Activated CD4-positive, alpha-beta T cell treated with anti-CD3 and anti-CD28 coated beads for 36 hours (primary cell): ENCODE measurements around the gene OTUB1. TPM values are rescaled to one million over a fixed set of nuclear protein-coding genes. Genes with fewer than 3 reads are reported as not detected.
"Not testable (repeated sequence)": the region's sequence is repeated elsewhere in the genome, so short reads cannot be mapped to it uniquely, and the experiment has no call there.

Experiments used
- ATAC-seq: fragments of 200-7000 bp; cut with Tn5 transposase; one replicate; pipeline ENCODE4 v1.10.0; 2021; ENCODE audit warnings: mild to moderate bottlenecking, moderate library complexity
- CTCF ChIA-PET: fragments of 350-600 bp; sonication (Branson Sonifier 250); formaldehyde crosslinking; loops from one replicate; lab custom pipeline; 2021; ENCODE audit warnings: antibody characterized with exemption; lab: Charles Lee
- POLR2A ChIA-PET: fragments of 350-600 bp; sonication (Branson Sonifier 250); formaldehyde crosslinking; loops from one replicate; lab custom pipeline; 2021; ENCODE audit warnings: antibody characterized with exemption, inconsistent platforms; lab: Charles Lee
- DNase-seq: peaks from one replicate; pipeline ENCODE4 v3.0.0-alpha.2; 2020
- H3K27ac Mint-ChIP-seq: one replicate; pipeline ENCODE4 v1.8.0; 2021; ENCODE audit warnings: mixed read lengths
- H3K27me3 Mint-ChIP-seq: one replicate; pipeline ENCODE4 v1.8.0; 2021; ENCODE audit warnings: mixed read lengths
- H3K36me3 Mint-ChIP-seq: one replicate; pipeline ENCODE4 v1.8.0; 2021; ENCODE audit warnings: low read depth, mixed read lengths
- H3K4me1 Mint-ChIP-seq: one replicate; pipeline ENCODE4 v1.8.0; 2021; ENCODE audit warnings: mixed read lengths
- H3K4me3 Mint-ChIP-seq: one replicate; pipeline ENCODE4 v1.8.0; 2021; ENCODE audit warnings: mild to moderate bottlenecking, moderate library complexity, mixed read lengths
- H3K9me3 Mint-ChIP-seq: one replicate; pipeline ENCODE4 v1.8.0; 2021; ENCODE audit warnings: low read depth, mixed read lengths
- intact Hi-C, 2 experiments: fragments of 100-400 bp; cut with DNase I in 1 of 2; cut with micrococcal nuclease in 1 of 2; formaldehyde crosslinking; loops; one replicate each; pipeline versions ENCODE4 v1.14.2 to v1.15.1; 2022 to 2024; cut with DNase I, micrococcal nuclease
- total RNA-seq, 2 experiments: library from RNA; stranded (reverse); gene quantifications; one replicate each; pipeline ENCODE4 v1.2.3, GENCODE V29; 2021

Gene OTUB1
- total RNA-seq, 2 experiments from 2014 or later, result 77.4 to 86.1 TPM

DNA sequence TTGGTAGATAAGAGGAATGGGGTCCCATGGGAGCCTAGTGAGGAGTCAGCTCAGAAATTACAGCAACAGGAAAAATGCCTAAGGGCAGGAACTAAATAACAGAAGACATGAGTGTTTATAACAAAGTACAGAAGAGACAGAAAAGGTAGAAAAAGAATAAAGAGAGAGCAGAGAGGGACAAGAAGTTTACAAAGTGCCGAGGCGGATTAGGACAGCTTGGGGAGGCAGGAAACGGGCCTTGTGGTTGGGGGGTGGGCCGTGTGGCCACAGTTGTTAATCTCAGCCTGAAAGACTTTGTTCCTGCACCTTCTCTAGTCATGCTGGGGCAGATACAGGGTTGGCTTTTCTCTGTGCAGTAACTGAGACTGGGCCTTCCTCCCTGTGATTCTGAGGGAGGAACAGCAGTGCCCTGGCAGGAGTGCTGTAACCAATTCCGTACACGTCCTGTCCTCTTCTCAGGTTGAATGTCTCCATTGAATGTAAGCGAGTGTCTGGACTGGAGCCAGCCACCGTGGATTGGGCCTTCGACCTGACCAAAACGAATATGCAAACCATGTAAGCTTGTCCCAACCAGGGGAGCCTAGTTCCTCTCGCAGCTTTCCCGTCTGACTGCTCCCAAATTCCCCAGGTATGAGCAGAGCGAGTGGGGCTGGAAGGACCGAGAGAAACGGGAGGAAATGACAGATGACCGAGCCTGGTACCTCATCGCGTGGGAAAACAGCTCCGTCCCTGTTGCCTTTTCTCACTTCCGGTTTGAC lies 34.3 kb upstream of the OTUB1 start:
- CTCF ChIA-PET, result interaction anchor here (0.6 to 1.3 kb wide), 6 partner anchors 10 to 214 kb away, joined by 3 to 4 read pairs (median 4); partner anchors contain the start of gene MACROD1
- intact Hi-C loops, result no loop called here
- ATAC-seq, result peak; percentile 89

DNA sequence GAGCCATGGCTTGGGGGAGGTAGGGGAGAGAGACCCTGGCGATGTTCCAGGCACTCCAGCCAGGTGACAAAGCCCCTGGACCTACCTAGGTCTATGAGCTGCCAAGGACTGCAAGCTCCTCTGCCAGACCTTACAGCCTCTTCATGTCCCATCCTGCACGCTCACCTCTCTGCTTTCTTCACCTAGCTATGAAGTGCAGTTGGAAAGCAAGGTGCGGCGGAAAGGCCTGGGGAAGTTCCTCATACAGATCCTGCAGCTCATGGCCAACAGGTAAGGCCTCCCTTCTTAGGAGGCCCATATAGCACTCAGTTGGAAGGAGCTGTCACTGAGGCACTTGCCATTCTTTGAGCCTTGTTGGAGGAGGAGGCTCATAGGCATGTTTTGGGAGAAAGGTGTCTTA lies 33.7 kb upstream of the OTUB1 start:
- Mint-ChIP-seq H3K36me3 (peaks cover 28% of the 10 kb centered on the region), H3K4me3 (no peak overlapping the region), H3K27me3 (no peaks in the 10 kb centered on the region), H3K9me3 (no peaks in the 10 kb centered on the region), H3K4me1 (peaks cover 16% of the 10 kb centered on the region), H3K27ac (peak overlapping the region; percentile 58)
- intact Hi-C loops, result no loop called here
- POLR2A ChIA-PET, result interaction anchor here (0.6 kb wide), 1 partner anchor 9 kb away, joined by 4 read pairs; no protein-coding TSS in a partner anchor
- CTCF ChIA-PET, result interaction anchor here (0.6 to 1.3 kb wide), 5 partner anchors 10 to 116 kb away, joined by 3 to 4 read pairs (median 4); no protein-coding TSS in a partner anchor
- ATAC-seq (no peak), DNase-seq (no peak)

More for the DNA sequence above, 34.3 kb upstream of the OTUB1 start:
- Mint-ChIP-seq H3K4me1 (peaks cover 16% of the 10 kb centered on the region), H3K9me3 (no peaks in the 10 kb centered on the region), H3K27ac (peak overlapping the region; percentile 58), H3K36me3 (peaks cover 28% of the 10 kb centered on the region), H3K4me3 (no peak overlapping the region), H3K27me3 (no peaks in the 10 kb centered on the region)
- POLR2A ChIA-PET, result interaction anchor here (0.5 to 0.6 kb wide), 2 partner anchors 10 to 364 kb away, joined by 3 to 4 read pairs; no protein-coding TSS in a partner anchor
- DNase-seq, result peak; percentile 55

GRCh38 chr11:63958008-63958407 lies 28.2 kb upstream of the OTUB1 start:
- ChIA-PET CTCF (interaction anchor here (0.7 to 1.7 kb wide), 4 partner anchors 10 to 121 kb away, joined by 3 to 7 read pairs (median 4); no protein-coding TSS in a partner anchor), POLR2A (no interaction called here)
- Mint-ChIP-seq H3K27me3 (no peaks in the 10 kb centered on the region), H3K4me1 (peaks cover 7% of the 10 kb centered on the region), H3K9me3 (no peaks in the 10 kb centered on the region), H3K4me3 (no peak overlapping the region), H3K36me3 (peaks cover 17% of the 10 kb centered on the region), H3K27ac (no peak overlapping the region)
- DNase-seq (no peak), ATAC-seq (no peak)
- intact Hi-C loops, result no loop called here

GRCh38 chr11:63961608-63962412 lies 24.4 kb upstream of the OTUB1 start:
- H3K4me1 Mint-ChIP-seq, result peaks cover 7% of the 10 kb centered on the region
- no peak overlapping the region for H3K27ac Mint-ChIP-seq
- no peaks in the 10 kb centered on the region for H3K27me3 Mint-ChIP-seq
- no peaks in the 10 kb centered on the region for H3K9me3 Mint-ChIP-seq
- DNase-seq, result peak; percentile 24
- peak; percentile 60 for ATAC-seq
- ChIA-PET CTCF (interaction anchor here (0.5 to 0.9 kb wide), 6 partner anchors 10 to 226 kb away, joined by 3 to 4 read pairs (median 3); no protein-coding TSS in a partner anchor), POLR2A (interaction anchor here (0.6 kb wide), 1 partner anchor 10 kb away, joined by 4 read pairs; no protein-coding TSS in a partner anchor)
- intact Hi-C loops, result no loop called here
- no peaks in the 10 kb centered on the region for H3K36me3 Mint-ChIP-seq
- no peak overlapping the region for H3K4me3 Mint-ChIP-seq

GRCh38 chr11:63963895-63964294 lies 22.3 kb upstream of the OTUB1 start:
- CTCF ChIA-PET, result interaction anchor here (0.6 to 0.7 kb wide), 2 partner anchors 10 to 19 kb away, joined by 3 read pairs; partner anchors contain the start of gene COX8A
- POLR2A ChIA-PET, intact Hi-C loops, DNase-seq, H3K27ac Mint-ChIP-seq, H3K9me3 Mint-ChIP-seq, H3K4me1 Mint-ChIP-seq, H3K4me3 Mint-ChIP-seq, H3K36me3 Mint-ChIP-seq, ATAC-seq, H3K27me3 Mint-ChIP-seq: not testable (repeated sequence)

DNA sequence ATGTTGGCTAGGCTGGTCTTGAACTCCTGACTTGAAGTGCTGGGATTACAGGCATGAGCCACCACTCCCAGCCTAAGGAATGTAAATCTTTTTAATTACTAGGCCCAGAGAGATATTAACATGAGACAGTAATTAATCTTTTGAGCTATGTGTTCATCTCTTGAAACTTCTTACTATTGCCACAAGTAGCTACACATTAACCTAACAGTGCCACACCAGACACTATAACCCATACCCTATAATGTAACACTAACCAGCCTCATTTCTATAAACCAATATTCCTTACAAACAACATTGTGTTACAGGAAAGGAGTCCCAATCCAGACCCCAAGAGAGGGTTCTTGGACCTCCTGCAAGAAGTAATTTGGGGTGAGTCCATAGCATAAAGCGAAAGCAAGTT lies 19.8 kb upstream of the OTUB1 start:
- DNase-seq, result no peak
- ChIA-PET POLR2A (no interaction called here), CTCF (interaction anchor here (1.2 to 1.6 kb wide), 3 partner anchors 14 to 129 kb away, joined by 3 to 4 read pairs (median 3); no protein-coding TSS in a partner anchor)
- no peak overlapping the region for H3K27ac Mint-ChIP-seq
- ATAC-seq, result no peak
- intact Hi-C loops, result no loop called here
- H3K4me3 Mint-ChIP-seq, result no peak overlapping the region
- H3K36me3 Mint-ChIP-seq, result no peaks in the 10 kb centered on the region
- no peaks in the 10 kb centered on the region for H3K9me3 Mint-ChIP-seq
- peaks cover 7% of the 10 kb centered on the region for H3K4me1 Mint-ChIP-seq
- H3K27me3 Mint-ChIP-seq, result no peaks in the 10 kb centered on the region

- Mint-ChIP-seq H3K4me1 (peaks cover 5% of the 10 kb centered on the region), H3K27me3 (no peaks in the 10 kb centered on the region), H3K27ac (no peak overlapping the region), H3K4me3 (no peak overlapping the region), H3K36me3 (peaks cover 3% of the 10 kb centered on the region), H3K9me3 (no peaks in the 10 kb centered on the region)
- intact Hi-C loops, result no loop called here
- DNase-seq (no peak), ATAC-seq (no peak)
- ChIA-PET CTCF (interaction anchor here (0.8 to 1.6 kb wide), 2 partner anchors 133 to 309 kb away, joined by 3 read pairs; no protein-coding TSS in a partner anchor), POLR2A (no interaction called here)
Observed at GRCh38 chr11:63969461-63969860, 16.8 kb upstream of the OTUB1 start.

GRCh38 chr11:63970902-63971301 lies 15.3 kb upstream of the OTUB1 start:
- DNase-seq (no peak), ATAC-seq (no peak)
- Mint-ChIP-seq H3K4me3 (no peak overlapping the region), H3K27ac (no peak overlapping the region), H3K9me3 (no peaks in the 10 kb centered on the region), H3K36me3 (peaks cover 8% of the 10 kb centered on the region), H3K4me1 (peaks cover 8% of the 10 kb centered on the region), H3K27me3 (no peaks in the 10 kb centered on the region)
- POLR2A ChIA-PET, result no interaction called here
- CTCF ChIA-PET, result no interaction called here
- intact Hi-C loops, result no loop called here

DNA sequence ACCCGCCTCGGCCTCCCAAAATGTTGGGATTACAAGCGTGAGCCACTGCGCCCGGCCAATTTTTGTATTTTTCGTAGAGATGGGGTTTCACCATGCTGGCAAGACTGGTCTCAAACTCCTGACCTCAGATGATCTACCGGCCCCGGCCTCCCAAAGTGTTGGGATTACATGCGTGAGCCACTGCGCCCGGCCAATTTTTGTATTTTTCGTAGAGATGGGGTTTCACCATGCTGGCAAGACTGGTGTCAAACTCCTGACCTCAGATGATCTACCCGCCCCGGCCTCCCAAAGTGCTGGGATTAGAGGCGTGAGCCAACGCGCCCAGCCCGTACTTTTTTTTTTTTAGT lies 12.4 kb upstream of the OTUB1 start:
- DNase-seq, POLR2A ChIA-PET, ATAC-seq, H3K27me3 Mint-ChIP-seq, H3K9me3 Mint-ChIP-seq: not testable (repeated sequence)
- Mint-ChIP-seq H3K4me1 (peaks cover 20% of the 10 kb centered on the region), H3K4me3 (peak overlapping the region; percentile 95), H3K27ac (peak overlapping the region; percentile 97), H3K36me3 (peaks cover 30% of the 10 kb centered on the region)
- intact Hi-C loops, result loop anchor here (1.0 kb wide), 9 partner anchors 12 to 311 kb away; partner anchors contain the start of genes OTUB1 (in 2 of the 2), FERMT3 (in 1 of the 2), GPR137 (in 1 of the 2) and SPINDOC (in 1 of the 2)
- CTCF ChIA-PET, result interaction anchor here (1.0 kb wide), 2 partner anchors 11 to 136 kb away, joined by 3 to 4 read pairs; no protein-coding TSS in a partner anchor

- Mint-ChIP-seq H3K4me1 (peaks cover 20% of the 10 kb centered on the region), H3K36me3 (peaks cover 30% of the 10 kb centered on the region), H3K4me3 (peak within 1 kb of the TSS; percentile 95), H3K9me3 (no peaks in the 10 kb centered on the region), H3K27ac (peak within 1 kb of the TSS; percentile 97), H3K27me3 (no peaks in the 10 kb centered on the region)
- ChIA-PET CTCF (interaction anchor here (1.0 kb wide), 2 partner anchors 11 to 137 kb away, joined by 3 to 4 read pairs; no protein-coding TSS in a partner anchor), POLR2A (interaction anchor here (0.6 to 1.0 kb wide), 3 partner anchors 10 to 309 kb away, joined by 3 to 6 read pairs (median 4); no protein-coding TSS in a partner anchor)
- intact Hi-C loops, result loop anchor here (1.0 kb wide), 9 partner anchors 12 to 311 kb away; partner anchors contain the start of genes OTUB1 (in 2 of the 2), FERMT3 (in 1 of the 2), GPR137 (in 1 of the 2) and SPINDOC (in 1 of the 2)
- DNase-seq, result peak; percentile 97
- peak; percentile 100 for ATAC-seq
Observed at GRCh38 chr11:63974259-63975143, 11.7 kb upstream of the OTUB1 start, which contains the start of gene COX8A. Gene COX8A (plus strand): TSS chr11:63974620. CDS start chr11:63974681, 61 bp downstream.
